Colonic mucosa (tissue), 4 donors: ENCODE results near the gene CAPN15. TPM values are rescaled to one million over a fixed set of nuclear protein-coding genes. Genes with fewer than 3 reads are reported as not detected.

Source experiments
- DNase-seq: peaks from one replicate; pipeline ENCODE4 v3.0.0-alpha.2; 2020
- H3K27ac ChIP-seq: fragments of 200-600 bp; one replicate; pipeline ENCODE4 v1.8.0; 2021
- H3K27me3 ChIP-seq: fragments of 200-600 bp; one replicate; pipeline ENCODE4 v1.8.0; 2021
- H3K36me3 ChIP-seq: fragments of 200-600 bp; one replicate; pipeline ENCODE4 v1.8.0; 2021
- H3K4me1 ChIP-seq: fragments of 200-600 bp; one replicate; pipeline ENCODE4 v1.8.0; 2021; ENCODE audit warnings: mild to moderate bottlenecking
- H3K4me3 ChIP-seq: fragments of 200-600 bp; one replicate; pipeline ENCODE4 v1.8.0; 2021
- H3K9ac ChIP-seq, 2 donors: one replicate each; pipeline ENCODE4 v1.7.0; 2013; ENCODE audit warnings: control low read depth in 2 of 2, low read depth in 2 of 2, low read length in 2 of 2
- H3K9me3 ChIP-seq: fragments of 200-600 bp; one replicate; pipeline ENCODE4 v1.8.0; 2021
- CTCF ChIP-seq: fragments of 200-600 bp; IDR thresholded peaks from one replicate; pipeline ENCODE4 v1.8.0; 2022; ENCODE audit warnings: antibody characterized with exemption, mild to moderate bottlenecking
- intact Hi-C: fragments of 100-400 bp; cut with DNase I; formaldehyde crosslinking; loops from one replicate; pipeline ENCODE4 v1.14.1; 2022
- total RNA-seq, 2 donors: library from RNA; stranded (reverse); fragmentation: NEBNext Ultra II Directional in 1 of 2; extraction: Animal tissue kit (Norgen Biotek cat#: 25700) in 1 of 2; gene quantifications; one replicate each; pipeline ENCODE4 v1.2.1, GENCODE V29; 2021
- donor health status: healthy.
- donor health status: DM: no; HTN: no; CAD: no.
- donor health status: DM: no; HTN: no; CAD: no.

Gene CAPN15
- total RNA-seq, 2 donors from 2014 or later: 74.6 to 139 TPM

GRCh38 chr16:580141-580945 lies 52.8 kb downstream of the CAPN15 start:
- H3K4me3 ChIP-seq: no peak overlapping the region
- no peaks in the 10 kb centered on the region for H3K36me3 ChIP-seq
- intact Hi-C loops: no loop called here
- no peaks in the 10 kb centered on the region for H3K27me3 ChIP-seq
- H3K9me3 ChIP-seq: no peaks in the 10 kb centered on the region
- H3K9ac ChIP-seq: no peak overlapping the region
- no peak for TF ChIP-seq CTCF
- H3K27ac ChIP-seq: no peak overlapping the region
- no peak for DNase-seq
- H3K4me1 ChIP-seq: no peaks in the 10 kb centered on the region

- no peak overlapping the region for H3K27ac ChIP-seq
- TF ChIP-seq CTCF: no peak
- intact Hi-C loops: no loop called here
- no peaks in the 10 kb centered on the region for H3K9me3 ChIP-seq
- no peaks in the 10 kb centered on the region for H3K27me3 ChIP-seq
- no peak overlapping the region for H3K9ac ChIP-seq
- H3K4me3 ChIP-seq: no peak overlapping the region
- no peak for DNase-seq
- no peaks in the 10 kb centered on the region for H3K36me3 ChIP-seq
- no peaks in the 10 kb centered on the region for H3K4me1 ChIP-seq
These were observed 53.5 kb downstream of the CAPN15 start for GRCh38 chr16:580946-581498.

GRCh38 chr16:582218-582613 lies 54.7 kb downstream of the CAPN15 start:
- Histone ChIP-seq H3K4me1 (no peaks in the 10 kb centered on the region), H3K4me3 (no peak overlapping the region), H3K9me3 (no peaks in the 10 kb centered on the region), H3K9ac (no peak overlapping the region), H3K36me3 (no peaks in the 10 kb centered on the region), H3K27me3 (no peaks in the 10 kb centered on the region), H3K27ac (no peak overlapping the region)
- intact Hi-C loops: no loop called here
- DNase-seq: no peak
- TF ChIP-seq CTCF: no peak

- Histone ChIP-seq H3K4me1 (no peaks in the 10 kb centered on the region), H3K9me3 (no peaks in the 10 kb centered on the region), H3K27ac (no peak overlapping the region), H3K36me3 (no peaks in the 10 kb centered on the region), H3K27me3 (no peaks in the 10 kb centered on the region), H3K9ac (no peak overlapping the region), H3K4me3 (no peak overlapping the region)
- TF ChIP-seq CTCF: no peak
- intact Hi-C loops: no loop called here
- DNase-seq: no peak
These were observed 55.3 kb downstream of the CAPN15 start for GRCh38 chr16:582614-583331.

GRCh38 chr16:583470-583814 lies 55.9 kb downstream of the CAPN15 start:
- Histone ChIP-seq H3K4me1 (no peaks in the 10 kb centered on the region), H3K4me3 (no peak overlapping the region), H3K9me3 (no peaks in the 10 kb centered on the region), H3K27me3 (no peaks in the 10 kb centered on the region), H3K27ac (no peak overlapping the region), H3K9ac (no peak overlapping the region), H3K36me3 (no peaks in the 10 kb centered on the region)
- no peak for DNase-seq
- intact Hi-C loops: no loop called here
- no peak for TF ChIP-seq CTCF
